Breast epithelium (tissue), 4 donors: ENCODE data around the gene NR3C2. TPM values are rescaled to one million over a fixed set of nuclear protein-coding genes. Genes with fewer than 3 reads are reported as not detected.

Experiments
- DNase-seq, 2 donors: peaks; one replicate each; pipeline ENCODE4 v3.0.0-alpha.2; 2019; ENCODE audit warnings: low spot score in 2 of 2
- H3K27ac ChIP-seq, 2 donors: fragments of 200-600 bp; sonication (generic) in 1 of 2; one replicate each; pipeline ENCODE4 v1.5.1; 2016 to 2019; ENCODE audit warnings: mild to moderate bottlenecking in 1 of 2
- H3K27me3 ChIP-seq, 2 donors: fragments of 200-600 bp; sonication (generic) in 1 of 2; one replicate each; pipeline versions ENCODE4 v1.5.1 to v1.6.0; 2017 to 2019; ENCODE audit warnings: control low read depth in 1 of 2, mild to moderate bottlenecking in 1 of 2
- H3K36me3 ChIP-seq: fragments of 200-600 bp; one replicate; pipeline ENCODE4 v1.5.1; 2019
- H3K4me1 ChIP-seq, 2 donors: fragments of 200-600 bp; sonication (generic); one replicate each; pipeline ENCODE4 v1.5.1; 2016 to 2019; ENCODE audit warnings: control low read depth in 1 of 2
- H3K4me3 ChIP-seq, 3 donors: fragments of 200-600 bp; sonication (generic); 1 replicate in 2 of 3; 2 replicates in 1 of 3; pipeline ENCODE4 v1.5.1; 2016 to 2019; ENCODE audit warnings: mild to moderate bottlenecking in 3 of 3, moderate library complexity in 2 of 3
- H3K9me3 ChIP-seq, 2 donors: fragments of 200-600 bp; sonication (generic) in 1 of 2; one replicate each; pipeline ENCODE4 v1.5.1; 2016 to 2019; ENCODE audit warnings: control low read depth in 1 of 2
- POLR2A ChIP-seq: fragments of 450-650 bp; IDR thresholded peaks from one replicate; pipeline ENCODE4 v1.6.1; 2016; ENCODE audit warnings: antibody characterized with exemption, mild to moderate bottlenecking, moderate library complexity
- POLR2AphosphoS5 ChIP-seq, 3 donors: sonication (generic); formaldehyde crosslinking; IDR thresholded peaks; one replicate each; pipeline ENCODE4 v1.6.1; 2017; ENCODE audit warnings: antibody characterized with exemption in 3 of 3
- intact Hi-C: fragments of 100-400 bp; cut with DNase I; formaldehyde crosslinking; loops from one replicate; pipeline ENCODE4 v1.15.1; 2023; ENCODE audit warnings: low total_unique reads
- total RNA-seq, 3 donors: library from RNA; depleted of rRNA; stranded (reverse); fragments of >200 nt; gene quantifications; one replicate each; pipeline ENCODE4 v1.1.0, GENCODE V29; 2016
- TF ChIP-seq, protein P1 (sequence below), 3 donors: fragments of 450-650 bp; IDR thresholded peaks; one replicate each; pipeline ENCODE4 v1.5.1; 2016 to 2017; ENCODE audit warnings: antibody characterized with exemption in 3 of 3, mild to moderate bottlenecking in 3 of 3, moderate library complexity in 3 of 3

The NR3C2 gene
- total RNA-seq, 3 donors from 2014 or later = 8.0 to 39.5 (median 13.8) TPM

DNA sequence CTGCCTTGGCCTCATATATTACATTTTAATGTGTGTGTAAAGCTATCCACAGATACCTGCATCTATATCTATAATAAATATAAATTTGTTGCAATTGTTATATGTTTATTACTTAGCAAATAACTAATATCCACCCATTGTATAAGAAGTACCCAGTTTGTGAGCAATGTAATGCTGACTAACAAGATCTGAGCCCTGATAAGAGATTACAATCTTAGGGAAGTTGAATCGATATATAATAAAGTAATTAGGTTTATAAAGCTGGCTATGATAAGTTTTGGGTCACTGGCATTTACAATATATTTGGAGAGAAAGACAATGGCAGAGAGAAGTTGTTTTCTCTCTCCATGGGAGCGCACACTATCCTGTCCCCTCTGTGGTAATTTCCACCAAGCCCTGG is 280.6 kb downstream of the NR3C2 start:
- TF ChIP-seq POLR2AphosphoS5 (IDR thresholded peaks at IDR 0.05) (no peak), POLR2A (no peak)
- TF ChIP-seq, protein P1, sequence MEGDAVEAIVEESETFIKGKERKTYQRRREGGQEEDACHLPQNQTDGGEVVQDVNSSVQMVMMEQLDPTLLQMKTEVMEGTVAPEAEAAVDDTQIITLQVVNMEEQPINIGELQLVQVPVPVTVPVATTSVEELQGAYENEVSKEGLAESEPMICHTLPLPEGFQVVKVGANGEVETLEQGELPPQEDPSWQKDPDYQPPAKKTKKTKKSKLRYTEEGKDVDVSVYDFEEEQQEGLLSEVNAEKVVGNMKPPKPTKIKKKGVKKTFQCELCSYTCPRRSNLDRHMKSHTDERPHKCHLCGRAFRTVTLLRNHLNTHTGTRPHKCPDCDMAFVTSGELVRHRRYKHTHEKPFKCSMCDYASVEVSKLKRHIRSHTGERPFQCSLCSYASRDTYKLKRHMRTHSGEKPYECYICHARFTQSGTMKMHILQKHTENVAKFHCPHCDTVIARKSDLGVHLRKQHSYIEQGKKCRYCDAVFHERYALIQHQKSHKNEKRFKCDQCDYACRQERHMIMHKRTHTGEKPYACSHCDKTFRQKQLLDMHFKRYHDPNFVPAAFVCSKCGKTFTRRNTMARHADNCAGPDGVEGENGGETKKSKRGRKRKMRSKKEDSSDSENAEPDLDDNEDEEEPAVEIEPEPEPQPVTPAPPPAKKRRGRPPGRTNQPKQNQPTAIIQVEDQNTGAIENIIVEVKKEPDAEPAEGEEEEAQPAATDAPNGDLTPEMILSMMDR (IDR thresholded peaks at IDR 0.05) = no peak
- intact Hi-C loops = no loop called here
- H3K27me3 ChIP-seq = no peaks in the 10 kb centered on the region
- no peak overlapping the region for H3K4me3 ChIP-seq
- peak overlapping the region in 1 of 2 donors; percentile 56 for H3K27ac ChIP-seq
- no peaks in the 10 kb centered on the region for H3K4me1 ChIP-seq
- H3K9me3 ChIP-seq = no peaks in the 10 kb centered on the region
- H3K36me3 ChIP-seq = no peaks in the 10 kb centered on the region
- DNase-seq = no peak

GRCh38 chr4:148159793-148160192 is 282.4 kb downstream of the NR3C2 start:
- H3K27ac ChIP-seq = no peak overlapping the region
- DNase-seq = no peak
- H3K9me3 ChIP-seq = no peaks in the 10 kb centered on the region
- no peaks in the 10 kb centered on the region for H3K36me3 ChIP-seq
- no peaks in the 10 kb centered on the region for H3K4me1 ChIP-seq
- H3K27me3 ChIP-seq = no peaks in the 10 kb centered on the region
- no peak overlapping the region for H3K4me3 ChIP-seq
- TF ChIP-seq POLR2AphosphoS5 (IDR thresholded peaks at IDR 0.05) (no peak), POLR2A (no peak)
- TF ChIP-seq, protein P1 (IDR thresholded peaks at IDR 0.05) = no peak
- intact Hi-C loops = no loop called here

DNA sequence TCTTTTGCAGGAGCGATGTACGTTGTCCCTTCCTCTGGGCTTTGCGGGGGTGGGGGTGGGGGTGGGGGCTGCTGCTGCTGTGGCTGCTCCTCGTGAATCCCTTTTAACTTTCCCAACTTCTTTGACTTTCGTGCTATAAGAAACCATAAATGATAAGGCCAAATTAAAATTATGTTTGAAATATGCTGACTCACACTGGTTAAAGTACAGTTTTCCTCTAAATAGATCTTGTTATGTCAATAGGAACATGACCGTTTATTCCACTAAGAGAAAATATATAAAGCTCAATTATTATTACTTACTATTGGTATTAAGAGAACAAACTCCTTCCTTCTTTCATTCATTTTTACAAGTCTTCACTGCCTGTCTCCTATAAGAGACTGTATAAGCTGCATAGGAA is 287.4 kb downstream of the NR3C2 start:
- TF ChIP-seq POLR2A (no peak), POLR2AphosphoS5 (IDR thresholded peaks at IDR 0.05) (no peak)
- TF ChIP-seq, protein P1 (IDR thresholded peaks at IDR 0.05) = no peak
- intact Hi-C loops = no loop called here
- no peak overlapping the region for H3K4me3 ChIP-seq
- no peaks in the 10 kb centered on the region for H3K27me3 ChIP-seq
- no peak overlapping the region for H3K27ac ChIP-seq
- H3K36me3 ChIP-seq = no peaks in the 10 kb centered on the region
- no peak for DNase-seq
- H3K4me1 ChIP-seq = no peaks in the 10 kb centered on the region
- no peaks in the 10 kb centered on the region for H3K9me3 ChIP-seq

DNA sequence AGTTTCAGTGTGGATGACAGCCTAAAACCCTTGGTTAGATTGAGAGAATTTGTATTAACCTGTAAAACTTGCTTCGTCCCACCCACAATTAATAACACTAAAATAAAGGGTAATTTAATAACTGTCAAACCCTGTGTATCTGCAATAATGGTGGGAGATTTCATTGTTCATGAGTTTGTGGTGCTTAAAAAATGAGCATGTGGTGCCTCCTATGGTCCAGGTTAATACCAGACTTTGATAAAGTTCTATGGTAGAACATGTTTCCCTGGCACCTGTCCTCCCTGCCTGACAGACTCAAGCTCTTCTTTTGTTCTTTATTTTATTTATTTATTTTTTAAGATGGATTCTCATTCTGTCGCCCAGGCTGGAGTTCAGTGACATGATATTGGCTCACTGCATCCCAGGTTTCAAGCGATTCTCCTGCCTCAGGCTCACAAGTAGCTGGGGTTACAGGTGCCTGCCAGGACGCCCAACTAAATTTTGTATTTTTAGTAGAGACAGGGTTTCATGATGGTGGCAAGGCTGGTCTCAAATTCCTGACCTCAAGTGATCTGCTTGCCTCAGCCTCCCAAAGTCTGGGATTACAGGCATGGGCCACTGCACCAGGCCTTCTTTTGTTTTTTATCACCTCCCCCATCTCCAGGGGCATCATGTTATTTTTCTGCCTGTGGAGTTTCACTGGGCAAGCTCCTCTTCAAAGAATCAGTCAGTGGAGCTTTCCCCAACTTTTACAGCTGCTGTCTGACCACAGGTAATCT is 289.2 kb downstream of the NR3C2 start:
- DNase-seq = no peak
- Histone ChIP-seq H3K4me3 (no peak overlapping the region), H3K4me1 (no peaks in the 10 kb centered on the region), H3K27me3 (no peaks in the 10 kb centered on the region), H3K9me3 (no peaks in the 10 kb centered on the region), H3K36me3 (no peaks in the 10 kb centered on the region), H3K27ac (no peak overlapping the region)
- TF ChIP-seq POLR2AphosphoS5 (IDR thresholded peaks at IDR 0.05) (no peak), POLR2A (no peak)
- TF ChIP-seq, protein P1 (IDR thresholded peaks at IDR 0.05) = no peak
- intact Hi-C loops = no loop called here

DNA sequence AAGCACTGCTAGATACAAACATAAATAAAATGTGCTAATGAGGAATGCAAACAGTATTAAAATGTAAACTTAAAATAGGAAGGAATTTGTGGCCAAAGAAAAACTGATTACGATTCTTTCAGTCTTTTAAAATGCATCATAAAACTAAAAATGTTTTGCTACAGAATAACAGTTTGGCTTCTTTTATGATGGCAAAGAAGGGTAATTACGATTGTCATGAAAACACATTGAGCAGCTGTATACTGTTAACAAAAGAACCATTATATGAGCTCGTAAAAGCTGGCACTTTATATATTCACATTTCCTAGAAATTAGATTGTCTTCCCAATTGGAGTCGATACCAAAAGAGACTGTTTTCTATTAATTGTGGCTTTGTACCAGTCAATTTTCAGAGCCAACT is 290.4 kb downstream of the NR3C2 start:
- Histone ChIP-seq H3K9me3 (no peaks in the 10 kb centered on the region), H3K4me1 (no peaks in the 10 kb centered on the region), H3K4me3 (no peak overlapping the region), H3K27me3 (no peaks in the 10 kb centered on the region), H3K36me3 (no peaks in the 10 kb centered on the region), H3K27ac (no peak overlapping the region)
- no peak for DNase-seq
- no peak for TF ChIP-seq POLR2AphosphoS5 (IDR thresholded peaks at IDR 0.05)
- TF ChIP-seq, protein P1 (IDR thresholded peaks at IDR 0.05) = no peak
- no peak for TF ChIP-seq POLR2A
- intact Hi-C loops = no loop called here
